ENCODE data around the gene F8. TPM values are rescaled to one million over a fixed set of nuclear protein-coding genes. Genes with fewer than 3 reads are reported as not detected.

The F8 gene
- total and polyA plus RNA-seq, 10 of the 15 experiments (the other 5 are each of a cell fraction or from before 2014, with no cell fraction given), result 3.0 to 8.1 (median 5.1) TPM

- TF ChIP-seq SMAD5 (IDR thresholded peaks at IDR 0.05; ENCODE audit: low read depth) (no peak), PML (IDR thresholded peaks at IDR 0.05; ENCODE audit: low read length) (peak; percentile 17; the same call in 1 of the 2 replicates), IKZF1 (conservative IDR thresholded peaks at IDR 0.05) (peak; percentile 37; the same call in 1 of the 2 replicates), E2F4 (IDR thresholded peaks at IDR 0.05; ENCODE audit: low read depth, low read length) (no peak), ZBTB4 (CRISPR knock-in tag; IDR thresholded peaks at IDR 0.05) (no peak), HDGF (IDR thresholded peaks at IDR 0.05) (no peak), PBX3 (IDR thresholded peaks at IDR 0.05; ENCODE audit: insufficient replicate concordance, low read depth, low read length) (no peak), RUNX3 (IDR thresholded peaks at IDR 0.05; ENCODE audit: low read length) (no peak), TAF1 (IDR thresholded peaks at IDR 0.05; ENCODE audit: borderline replicate concordance, low read depth, low read length) (peak; percentile 80), PAX5 (IDR thresholded peaks at IDR 0.05; ENCODE audit: borderline replicate concordance, low read depth, low read length) (no peak), RELA (IDR thresholded peaks at IDR 0.05; ENCODE audit: borderline replicate concordance, partially characterized antibody) (no peak), SKIL (IDR thresholded peaks at IDR 0.05; ENCODE audit: low read depth, poor library complexity, severe bottlenecking) (no peak), ZBED1 (IDR thresholded peaks at IDR 0.05; ENCODE audit: borderline replicate concordance) (no peak), CBX5 (IDR thresholded peaks at IDR 0.05; ENCODE audit: low read depth) (no peak), RAD51 (IDR thresholded peaks at IDR 0.05) (no peak), ZNF622 (IDR thresholded peaks at IDR 0.05) (no peak), RELB (IDR thresholded peaks at IDR 0.05; ENCODE audit: low read depth) (peak; percentile 27; the same call in 1 of the 2 replicates)
Measured at GRCh38 chrX:155070975-155071693, 48.6 kb upstream of the F8 start, which contains the start of the genes BRCC3, CMC4 and MTCP1 (continued).
